Heart left ventricle (tissue), 16 donors: Measurements from ENCODE around the gene SLC30A3. TPM values are rescaled to one million over a fixed set of nuclear protein-coding genes. Genes with fewer than 3 reads are reported as not detected.

ENCODE experiments used
- ATAC-seq, 4 donors: fragments of 200-7000 bp; cut with Tn5 transposase; one replicate each; pipeline ENCODE4 v1.9.1; 2020 to 2022; ENCODE audit warnings: moderate library complexity in 4 of 4, mild to moderate bottlenecking in 3 of 4, moderate number of reproducible peaks in 1 of 4
- DNase-seq, 5 donors: peaks; one replicate each; pipeline ENCODE4 v3.0.0-alpha.2; 2020
- H3K27ac ChIP-seq, 12 donors: fragments of 200-600 bp; sonication (generic) in 4 of 12; one replicate each; pipeline versions ENCODE4 v1.5.0 to v1.8.0; 2016 to 2022; ENCODE audit warnings: mild to moderate bottlenecking in 2 of 12
- H3K27me3 ChIP-seq, 9 donors: fragments of 200-600 bp; sonication (generic) in 2 of 9; one replicate each; pipeline versions ENCODE4 v1.5.1 to v1.8.0; 2016 to 2022; ENCODE audit warnings: mild to moderate bottlenecking in 3 of 9
- H3K36me3 ChIP-seq, 9 donors: fragments of 200-600 bp; sonication (generic) in 2 of 9; one replicate each; pipeline versions ENCODE4 v1.5.0 to v1.8.0; 2018 to 2022; ENCODE audit warnings: mild to moderate bottlenecking in 2 of 9
- H3K4me1 ChIP-seq, 12 donors: fragments of 200-600 bp; sonication (generic) in 4 of 12; one replicate each; pipeline versions ENCODE4 v1.5.0 to v1.8.0; 2016 to 2022; ENCODE audit warnings: mild to moderate bottlenecking in 3 of 12
- H3K4me3 ChIP-seq, 12 donors: fragments of 200-600 bp; sonication (generic) in 4 of 12; one replicate each; pipeline versions ENCODE4 v1.5.0 to v1.8.0; 2017 to 2022; ENCODE audit warnings: mild to moderate bottlenecking in 9 of 12, moderate library complexity in 4 of 12
- H3K9me3 ChIP-seq, 12 donors: fragments of 200-600 bp; sonication (generic) in 4 of 12; one replicate each; pipeline versions ENCODE4 v1.5.0 to v1.8.0; 2016 to 2022; ENCODE audit warnings: mild to moderate bottlenecking in 1 of 12
- POLR2A ChIP-seq, 2 donors: fragments of 450-650 bp; IDR thresholded peaks; one replicate each; pipeline ENCODE4 v1.6.1; 2017; ENCODE audit warnings: antibody characterized with exemption in 2 of 2, mild to moderate bottlenecking in 2 of 2, moderate library complexity in 2 of 2
- WGBS, 4 donors: extraction: QIAGEN DNeasy Blood & Tissue Kit in 2 of 4; methylation state at CpG; one replicate each; pipeline versions ENCODE4 v1.1.5 to v1.1.7; 2013 to 2018; 5-methylcytosine and 5-hydroxymethylcytosine counted together
- intact Hi-C, 10 donors: fragments of 100-400 bp; cut with DNase I; formaldehyde crosslinking; loops; one replicate each; pipeline versions ENCODE4 v1.11.1 to v1.14.2; 2022
- polyA plus RNA-seq, 2 donors: library from polyadenylated mRNA; stranded (reverse); fragments of 200-250 nt; gene quantifications; one replicate each; pipeline ENCODE4 v1.2.3, GENCODE V29; 2013
- total RNA-seq, 9 donors: library from RNA; depleted of rRNA in 2 of 9; stranded (reverse); fragments of >200 nt in 2 of 9; fragmentation: NEBNext Ultra II Directional in 3 of 9; extraction: Animal tissue kit (Norgen Biotek cat#: 25700) in 3 of 9; gene quantifications; one replicate each; pipeline versions ENCODE4 v1.1.0 to v1.2.4, GENCODE V29; 2016 to 2023
- TF ChIP-seq, protein P1 (sequence below), 12 donors: fragments of 200-600 bp; sonication (generic) in 4 of 12; IDR thresholded peaks; one replicate each; pipeline versions ENCODE4 v1.5.0 to v1.8.0; 2018 to 2022; ENCODE audit warnings: antibody characterized with exemption in 12 of 12, mild to moderate bottlenecking in 5 of 12
- donor health status: ischemic (EF 13 %, LVEDD 7.1; RV severe dilation, severe dysfunction).
- donor health status: healthy with polysubstance abuse.
- donor health status: DM: no; HTN: yes; CAD: no.
- donor health status: DM: no; HTN: no; CAD: no.
- donor health status: ischemic (EF 25% LVEDD 6.9; RV normal size, moderate dysfunction).
- donor health status: ischemic (EF 25% LVEDD 5.7; RV mildly dilated, moderate dysfunction).
- donor health status: healthy.
- donor health status: DM: yes; HTN: yes; CAD: no.
- donor health status: ischemic (EF 35%, LVEDD 5.7; RV mildly dilated, moderate dysfunction).
- donor health status: nonischemic (EF 11% LVEDD 7.7; RV severe dilation, severe dysfunction).
- donor health status: DM: yes; HTN: yes; CAD: no.
- donor health status: PGD.
- donor health status: ischemic (EF 29% LVEDD 5.4; RV normal size, mild dysfunction).
- donor health status: nonischemic (EF 23%, LVEDD 6.1; RV moderate dilation, normal function).

Gene SLC30A3
- total and polyA plus RNA-seq, 11 donors = 5.0 to 18.1 (median 9.0) TPM

DNA sequence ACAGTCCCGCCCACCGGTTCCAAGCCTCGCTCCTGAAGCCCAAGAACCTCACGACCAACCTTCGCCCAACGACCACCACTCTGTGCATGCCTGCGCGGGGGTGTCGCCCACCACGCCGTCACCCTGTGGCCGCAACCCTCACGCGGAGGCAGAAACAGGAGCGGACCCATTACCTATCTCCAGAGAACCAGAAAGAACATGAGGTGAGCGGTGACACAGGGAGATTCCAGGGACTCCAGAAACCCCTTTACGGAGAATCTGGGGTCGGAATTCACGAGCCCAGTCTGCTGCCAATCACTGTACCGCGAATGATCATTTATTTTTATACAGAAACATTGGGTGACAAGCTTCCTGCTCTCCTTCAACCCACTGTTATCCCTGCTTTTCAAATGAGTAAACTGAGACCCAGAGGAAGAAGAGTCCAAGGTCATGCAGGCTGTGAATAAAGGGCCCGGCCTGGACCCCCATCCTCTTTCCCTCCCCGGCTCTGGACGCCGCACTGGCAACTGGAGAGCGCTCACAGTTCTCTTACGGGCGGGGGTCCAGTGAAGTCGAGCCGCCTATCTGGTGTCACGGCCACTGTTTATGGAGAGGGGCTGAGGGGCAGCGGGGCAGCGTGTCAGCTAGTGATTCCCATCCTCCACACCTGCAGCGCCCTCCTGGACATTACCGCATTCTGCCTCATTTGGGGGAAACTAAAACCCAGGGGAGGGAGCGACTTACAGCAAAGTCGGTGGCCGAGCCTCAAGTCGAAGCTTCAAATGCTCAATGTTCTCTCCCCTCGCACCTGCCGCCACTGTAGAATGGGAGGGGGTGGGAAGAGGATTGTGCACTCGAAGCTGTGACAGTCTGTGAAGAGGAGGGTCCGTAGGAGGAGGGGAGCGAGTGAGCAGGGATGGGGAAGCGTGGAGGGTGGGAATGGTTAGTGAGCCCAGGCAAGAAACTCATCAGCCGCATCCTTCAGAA lies 723 bp upstream of the SLC30A3 start:
- no peak for TF ChIP-seq POLR2A (IDR thresholded peaks at IDR 0.05)
- TF ChIP-seq, protein P1, sequence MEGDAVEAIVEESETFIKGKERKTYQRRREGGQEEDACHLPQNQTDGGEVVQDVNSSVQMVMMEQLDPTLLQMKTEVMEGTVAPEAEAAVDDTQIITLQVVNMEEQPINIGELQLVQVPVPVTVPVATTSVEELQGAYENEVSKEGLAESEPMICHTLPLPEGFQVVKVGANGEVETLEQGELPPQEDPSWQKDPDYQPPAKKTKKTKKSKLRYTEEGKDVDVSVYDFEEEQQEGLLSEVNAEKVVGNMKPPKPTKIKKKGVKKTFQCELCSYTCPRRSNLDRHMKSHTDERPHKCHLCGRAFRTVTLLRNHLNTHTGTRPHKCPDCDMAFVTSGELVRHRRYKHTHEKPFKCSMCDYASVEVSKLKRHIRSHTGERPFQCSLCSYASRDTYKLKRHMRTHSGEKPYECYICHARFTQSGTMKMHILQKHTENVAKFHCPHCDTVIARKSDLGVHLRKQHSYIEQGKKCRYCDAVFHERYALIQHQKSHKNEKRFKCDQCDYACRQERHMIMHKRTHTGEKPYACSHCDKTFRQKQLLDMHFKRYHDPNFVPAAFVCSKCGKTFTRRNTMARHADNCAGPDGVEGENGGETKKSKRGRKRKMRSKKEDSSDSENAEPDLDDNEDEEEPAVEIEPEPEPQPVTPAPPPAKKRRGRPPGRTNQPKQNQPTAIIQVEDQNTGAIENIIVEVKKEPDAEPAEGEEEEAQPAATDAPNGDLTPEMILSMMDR (IDR thresholded peaks at IDR 0.05) = no peak
- ATAC-seq = no peak

DNA sequence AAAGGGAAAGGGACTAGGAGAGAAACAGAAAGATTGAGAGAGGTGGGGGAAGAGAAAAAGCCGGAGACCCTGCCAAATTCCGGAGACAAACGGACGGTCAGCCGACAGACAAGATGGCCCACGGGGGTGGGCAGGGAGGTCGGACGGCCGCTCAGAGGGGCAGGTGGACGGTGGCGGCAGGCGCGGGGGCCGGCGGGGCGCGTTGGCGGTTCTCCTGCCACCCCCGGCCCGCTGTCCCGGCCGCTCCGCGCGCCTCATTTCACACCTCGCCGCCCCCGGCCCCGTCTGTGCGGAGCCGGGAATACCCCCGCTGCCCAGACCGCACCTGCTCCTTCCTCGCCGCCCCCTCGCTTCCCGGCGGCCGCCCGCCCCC lies 935 bp downstream of the SLC30A3 start:
- H3K27me3 ChIP-seq = peaks cover 21 to 90% (median 38%) of the 10 kb centered on the region in 9 donors
- H3K9me3 ChIP-seq = no peaks in the 10 kb centered on the region
- no peaks in the 10 kb centered on the region for H3K36me3 ChIP-seq
- ATAC-seq (no peak), DNase-seq (no peak)
- TF ChIP-seq, protein P1 (IDR thresholded peaks at IDR 0.05) = no peak
- TF ChIP-seq POLR2A (IDR thresholded peaks at IDR 0.05) = no peak
- peak overlapping the region in 2 of 12 donors; percentile 25 to 48 for H3K27ac ChIP-seq
- H3K4me1 ChIP-seq = peaks cover 0 to 43% (median 26%) of the 10 kb centered on the region in 12 donors
- H3K4me3 ChIP-seq = peak overlapping the region; percentile 33 to 81 (median 62)
- intact Hi-C loops = loop anchor here in 3 of 10 donors (2.0 to 5.0 kb wide), 2 partner anchors 19 to 40 kb away; no protein-coding TSS in a partner anchor
- 1 to 10% (median 4%) methylated on average over 15 to 40 of the region's 40 CpGs for WGBS, 4 donors

More for the DNA sequence above, 723 bp upstream of the SLC30A3 start:
- 1 to 2% (median 2%) methylated on average over 30 to 46 of the region's 46 CpGs for WGBS, 4 donors
- peak overlapping the region in 3 of 12 donors; percentile 57 to 80 (median 60) for H3K27ac ChIP-seq
- peaks cover 0 to 43% (median 26%) of the 10 kb centered on the region in 12 donors for H3K4me1 ChIP-seq
- H3K36me3 ChIP-seq = no peaks in the 10 kb centered on the region
- peaks cover 17 to 82% (median 38%) of the 10 kb centered on the region in 9 donors for H3K27me3 ChIP-seq
- intact Hi-C loops = loop anchor here in 4 of 10 donors (2.0 to 5.0 kb wide), 2 partner anchors 17 to 39 kb away; no protein-coding TSS in a partner anchor
- H3K9me3 ChIP-seq = no peaks in the 10 kb centered on the region
- no peak for DNase-seq
- peak overlapping the region; percentile 33 to 81 (median 62) for H3K4me3 ChIP-seq

DNA sequence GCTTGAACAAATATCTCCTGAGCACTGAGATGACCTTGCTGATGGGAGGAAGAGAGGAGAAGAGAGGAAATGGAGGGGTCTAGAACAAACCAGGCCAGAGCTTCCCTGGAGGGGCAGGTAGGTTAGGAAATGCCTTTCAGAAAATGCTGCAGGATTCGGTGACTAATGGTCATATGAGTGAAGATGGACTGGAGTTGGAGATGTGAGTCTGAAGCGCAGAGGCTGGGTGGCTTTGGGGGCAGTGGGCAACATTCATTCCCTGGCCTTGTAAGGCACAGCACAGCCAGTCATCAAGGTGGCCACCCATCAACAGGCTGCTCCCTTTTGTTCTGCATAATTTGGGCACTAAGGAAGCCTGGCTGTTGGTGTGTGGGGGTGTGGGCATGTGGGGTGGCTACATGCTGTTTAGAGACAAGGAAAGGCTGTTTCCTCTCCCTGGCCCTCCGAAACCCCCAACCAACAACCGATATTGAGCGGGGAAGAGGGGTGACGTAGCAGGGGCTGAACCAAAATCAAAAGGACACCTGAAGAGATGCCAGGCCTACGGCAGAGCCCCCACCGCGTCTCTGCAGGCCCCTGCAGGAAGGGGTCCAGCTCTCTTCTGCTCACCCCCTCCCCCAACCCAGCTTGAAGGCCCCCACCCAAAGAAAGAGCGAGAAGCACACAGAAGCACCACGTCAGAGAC lies 1.5 kb downstream of the SLC30A3 start:
- Histone ChIP-seq H3K4me1 (peaks cover 0 to 43% (median 26%) of the 10 kb centered on the region in 12 donors), H3K27ac (no peak overlapping the region), H3K4me3 (peak overlapping the region in 9 of 12 donors; percentile 33 to 81 (median 62)), H3K27me3 (peaks cover 21 to 92% (median 41%) of the 10 kb centered on the region in 9 donors), H3K9me3 (no peaks in the 10 kb centered on the region), H3K36me3 (no peaks in the 10 kb centered on the region)
- DNase-seq (no peak), ATAC-seq (no peak)
- TF ChIP-seq, protein P1 (IDR thresholded peaks at IDR 0.05) = no peak
- TF ChIP-seq POLR2A (IDR thresholded peaks at IDR 0.05) = no peak
- WGBS, 4 donors = 45 to 58% (median 50%) methylated on average over 11 of the region's 11 CpGs
- intact Hi-C loops = loop anchor here in 2 of 10 donors (5.0 kb wide), 1 partner anchor 41 kb away; no protein-coding TSS in a partner anchor
